HepG2 (cell line): ENCODE measurements around the gene IFT172. TPM values are rescaled to one million over a fixed set of nuclear protein-coding genes. Genes with fewer than 3 reads are reported as not detected.
A peak's percentile ranks its signal among the peaks of the same experiment; 100 is the strongest.

ENCODE experiments used
- ATAC-seq: fragments of 200-7000 bp; cut with Tn5 transposase; 3 replicates; pipeline ENCODE4 v1.9.1; 2020; ENCODE audit warnings: mild to moderate bottlenecking, moderate library complexity
- BruUV-seq: library from RNA; stranded (reverse); fragments of 400-500 nt; replicated peaks from 2 replicates; lab custom pipeline; 2021; lab: Mats Ljungman, UMichigan
- CTCF ChIA-PET: fragments of 300-600 bp; formaldehyde crosslinking; extraction: SDS; loops from one replicate; lab custom pipeline; 2021; ENCODE audit warnings: low total read pairs, inconsistent platforms, low intra/inter-chr PET ratio; lab: Yijun Ruan, JAX
- POLR2A ChIA-PET: fragments of 350-600 bp; sonication (Branson Sonifier 250); formaldehyde crosslinking; loops from one replicate; lab custom pipeline; 2020; ENCODE audit warnings: antibody characterized with exemption, inconsistent platforms; lab: Yijun Ruan, JAX
- DNase-seq: peaks from one replicate; pipeline ENCODE4 v3.0.0-alpha.2; 2015; ENCODE audit warnings: low spot score
- FAIRE-seq: peaks from 3 replicates; lab custom pipeline; 2011; peaks lifted over from hg19 to GRCh38; lab: Jason Lieb, UNC
- H2AFZ ChIP-seq: one replicate; pipeline ENCODE4 v1.6.1; 2011; ENCODE audit warnings: low read length, inconsistent platforms
- H3K27ac ChIP-seq: fragments of 300-600 bp; 3 replicates; pipeline ENCODE4 v1.8.0; 2011; ENCODE audit warnings: mixed run types, mild to moderate bottlenecking, mixed read lengths, low read length, inconsistent platforms; ENCODE audit not compliant: insufficient read depth; ENCODE audit errors: extremely low read length
- H3K27me3 ChIP-seq, 2 experiments: fragments of 200-600 bp in 1 of 2; 2 replicates in 1 of 2; 3 replicates in 1 of 2; pipeline versions ENCODE4 v1.6.0 to v1.8.0; 2011; ENCODE audit warnings: low read length in 2 of 2, mild to moderate bottlenecking in 2 of 2, moderate library complexity in 2 of 2, inconsistent platforms in 1 of 2; ENCODE audit not compliant: insufficient read depth in 2 of 2, control insufficient read depth in 1 of 2
- H3K36me3 ChIP-seq, 2 experiments: fragments of 200-600 bp in 1 of 2; replicated peaks in 1 of 2; 2 replicates in 1 of 2; 3 replicates in 1 of 2; pipeline versions ENCODE4 v1.5.1 to v1.8.0; 2011; ENCODE audit warnings: low read length in 2 of 2, inconsistent platforms in 1 of 2; ENCODE audit not compliant: insufficient read depth in 2 of 2, control insufficient read depth in 1 of 2
- H3K4me1 ChIP-seq: 2 replicates; pipeline ENCODE4 v1.5.1; 2012; ENCODE audit warnings: low read length, inconsistent platforms; ENCODE audit not compliant: insufficient read depth
- H3K4me2 ChIP-seq: 2 replicates; pipeline ENCODE4 v1.6.0; 2011; ENCODE audit warnings: low read depth, low read length, inconsistent platforms
- H3K4me3 ChIP-seq, 3 experiments: fragments of 200-600 bp in 1 of 3; sonication (generic), shearing (Covaris generic) in 1 of 3; replicated peaks in 1 of 3; 2 replicates each; pipeline ENCODE4 v1.5.1; 2011 to 2016; ENCODE audit warnings: low read length in 3 of 3, inconsistent platforms in 2 of 3, low read depth in 2 of 3, mild to moderate bottlenecking in 2 of 3, control low read depth in 1 of 3, mixed read lengths in 1 of 3; ENCODE audit not compliant: insufficient read depth in 1 of 3
- H3K79me2 ChIP-seq: one replicate; pipeline ENCODE4 v1.6.1; 2011; ENCODE audit warnings: low read length, inconsistent platforms; ENCODE audit not compliant: insufficient read depth
- H3K9ac ChIP-seq: 2 replicates; pipeline ENCODE4 v1.6.0; 2011; ENCODE audit warnings: mild to moderate bottlenecking, low read depth, low read length, inconsistent platforms; ENCODE audit not compliant: insufficient read depth
- H3K9me3 ChIP-seq: 2 replicates; pipeline ENCODE4 v1.5.1; 2012; ENCODE audit warnings: mild to moderate bottlenecking, low read length
- H4K20me1 ChIP-seq: 2 replicates; pipeline ENCODE4 v1.6.0; 2011; ENCODE audit warnings: inconsistent platforms, mild to moderate bottlenecking, low read length, moderate library complexity; ENCODE audit not compliant: insufficient read depth
- FOXP1 ChIP-seq, 2 experiments: fragments of 450-650 bp in 1 of 2; IDR thresholded peaks; 2 replicates each; pipeline ENCODE4 v1.6.1; 2017 to 2018; ENCODE audit warnings: antibody characterized with exemption in 1 of 2
- WGBS: methylation state at CpG from one replicate; pipeline ENCODE4 v1.1.6; 2017; ENCODE audit warnings: low lambda C conversion rate; 5-methylcytosine and 5-hydroxymethylcytosine counted together
- in situ Hi-C: cut with HindIII; loops from 2 replicates; pipeline ENCODE4 v1.10.0; 2017; ENCODE audit warnings: low pct_unique_long_range_greater_than_20kb; ENCODE audit not compliant: extremely low pct_ligation_motif_present
- intact Hi-C: fragments of 100-400 bp; cut with micrococcal nuclease; formaldehyde crosslinking; loops from one replicate; pipeline ENCODE4 v1.10.0; 2022; ENCODE audit not compliant: unreplicated experiment
- polyA plus RNA-seq, 8 experiments: library from polyadenylated mRNA; depleted of rRNA in 3 of 8; stranded (reverse) in 7 of 8; unstranded in 1 of 8; fragments of >200 nt; fragmentation: Illumina TruSeq in 4 of 8; extraction: Trizol in 4 of 8; gene quantifications; 2 replicates each; pipeline versions ENCODE4 v1.2.1 to v1.2.3, GENCODE V29; 2011 to 2016; ENCODE audit warnings: low read depth in 4 of 8, missing spikeins in 1 of 8, mixed read lengths in 1 of 8; ENCODE audit not compliant: insufficient read depth in 1 of 8
- small RNA-seq, 3 experiments: library from RNA; depleted of rRNA; stranded (forward); fragments of <200 nt; gene quantifications; one replicate each; pipeline ENCODE3, GENCODE V24; 2012; ENCODE audit warnings: low read depth in 2 of 3, low replicate concordance in 1 of 3; ENCODE audit not compliant: insufficient read length in 3 of 3, insufficient read depth in 2 of 3
- total RNA-seq, 5 experiments: library from RNA; depleted of rRNA; stranded (reverse); fragments of >200 nt; fragmentation: Illumina TruSeq; extraction: Trizol; gene quantifications; 2 replicates each; pipeline ENCODE4 v1.2.3, GENCODE V29; 2016; ENCODE audit warnings: low read depth in 1 of 5
- TF ChIP-seq, protein P1 (sequence below): sonication (generic); formaldehyde crosslinking; IDR thresholded peaks from 2 replicates; pipeline ENCODE4 v1.8.0; 2022; ENCODE audit warnings: missing genetic modification reagents, low read depth, mild to moderate bottlenecking, borderline replicate concordance

IFT172 gene
- total and polyA plus RNA-seq, 2 of the 13 experiments (the other 11 are each of a cell fraction or from before 2014, with no cell fraction given) = 21.6 to 35.7 TPM

DNA sequence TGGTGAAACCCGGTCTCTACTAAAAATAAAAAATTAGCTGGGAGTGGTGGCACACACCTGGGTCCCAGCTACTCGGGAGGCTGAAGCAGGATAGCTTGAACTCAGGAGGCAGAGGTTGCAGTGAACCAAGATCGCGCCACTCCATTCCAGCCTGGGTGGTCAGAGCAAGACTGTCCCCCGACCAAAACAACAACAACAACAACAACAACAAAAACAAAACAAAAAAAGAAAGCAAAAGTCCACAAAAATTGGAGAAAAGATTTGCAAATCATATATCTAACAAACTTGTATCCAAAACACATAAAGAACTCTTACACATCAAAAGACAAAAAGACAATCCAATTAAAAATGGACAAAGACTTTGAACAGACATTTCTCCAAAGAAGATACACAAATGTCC lies 90.6 kb downstream of the IFT172 start:
- H3K4me3 ChIP-seq = no peak overlapping the region
- POLR2A ChIA-PET = interaction anchor here (1.6 kb wide), 1 partner anchor 30 kb away, joined by 3 read pairs; the partner anchor contains the start of gene NRBP1

More for the DNA sequence above, 90.6 kb downstream of the IFT172 start:
- FAIRE-seq (no peak), ATAC-seq (no peak), DNase-seq (no peak)
- Histone ChIP-seq H3K27ac (no peak overlapping the region), H3K4me2 (no peak overlapping the region), H2AFZ (no peak overlapping the region), H3K79me2 (peaks cover 96% of the 10 kb centered on the region), H3K9me3 (no peaks in the 10 kb centered on the region), H3K9ac (no peak overlapping the region), H3K4me1 (peaks cover 25% of the 10 kb centered on the region; the same call in 1 of the 2 replicates)
- in situ Hi-C loops = no loop called here
- CTCF ChIA-PET = no interaction called here
- TF ChIP-seq, protein P1, sequence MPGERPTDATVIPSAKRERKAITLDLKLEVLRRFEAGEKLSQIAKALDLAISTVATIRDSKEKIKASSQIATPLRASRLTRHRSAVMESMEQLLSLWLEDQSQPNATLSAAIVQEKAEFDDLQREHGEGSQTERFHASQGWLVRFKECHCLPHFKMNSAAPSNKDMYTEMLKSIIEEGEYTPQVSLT (CRISPR knock-in tag) = no peak
- peak; percentile 93 for TF ChIP-seq FOXP1 (IDR thresholded peaks at IDR 0.05)
- TF ChIP-seq FOXP1 (CRISPR knock-in tag; IDR thresholded peaks at IDR 0.05) = no peak
- TF ChIP-seq, all 625 proteins: peak for 1
- H3K36me3 ChIP-seq = peaks cover 1 to 35% of the 10 kb centered on the region in 2 experiments; a peak in 3 of 5 replicates
- H4K20me1 ChIP-seq = 0 out of 2 replicates have a peak, but pooled peaks cover 3% of the 10 kb centered on the region
- intact Hi-C loops = no loop called here
- BruUV-seq = no TSS peak
- no peaks in the 10 kb centered on the region for H3K27me3 ChIP-seq
- 97% methylated on average over 5 of the region's 5 CpGs for WGBS

Small RNA genes within 50 kb of the gene (small RNA-seq; reads per million reads assigned to genes)
- 0 reads per million in 3 experiments for gene RNU6-986P

Other genes with a start within 250 kb of the IFT172 start
- gene SLC30A3, start 226.7 kb downstream of the IFT172 start, total RNA-seq (2016; rRNA removed; fragmentation: Illumina TruSeq; extraction: Trizol) = 0.38 TPM in 1 of 2 replicates, not detected in the other
- 0.79 and 1.0 TPM in 2 replicates for gene SLC30A3, start 226.7 kb downstream of the IFT172 start, polyA plus RNA-seq (2011; rRNA removed)
- not detected in 2 replicates for gene DNAJC5G, start 214.3 kb downstream of the IFT172 start, total RNA-seq (2016; rRNA removed; fragmentation: Illumina TruSeq; extraction: Trizol)
- gene DNAJC5G, start 214.3 kb downstream of the IFT172 start, polyA plus RNA-seq (2011; rRNA removed) = 0.05 and 0.07 TPM in 2 replicates
- 0.07 TPM in 1 of 2 replicates, not detected in the other for gene TRIM54, start 207.3 kb downstream of the IFT172 start, total RNA-seq (2016; rRNA removed; fragmentation: Illumina TruSeq; extraction: Trizol)
- gene TRIM54, start 207.3 kb downstream of the IFT172 start, polyA plus RNA-seq (2011; rRNA removed) = 0.13 and 0.14 TPM in 2 replicates
- gene UCN, start 181.3 kb downstream of the IFT172 start, total RNA-seq (2016; rRNA removed; fragmentation: Illumina TruSeq; extraction: Trizol) = 0.36 and 1.2 TPM in 2 replicates
- gene UCN, start 181.3 kb downstream of the IFT172 start, polyA plus RNA-seq (2011; rRNA removed) = 2.3 and 2.6 TPM in 2 replicates
- gene MPV17, start 166.6 kb downstream of the IFT172 start, total RNA-seq (2016; rRNA removed; fragmentation: Illumina TruSeq; extraction: Trizol) = 37.0 and 48.9 TPM in 2 replicates
- gene MPV17, start 166.6 kb downstream of the IFT172 start, polyA plus RNA-seq (2011; rRNA removed) = 119 and 129 TPM in 2 replicates
- 77.5 and 80.0 TPM in 2 replicates for gene GTF3C2, start 133.0 kb downstream of the IFT172 start, total RNA-seq (2016; rRNA removed; fragmentation: Illumina TruSeq; extraction: Trizol)
- 110 and 130 TPM in 2 replicates for gene GTF3C2, start 133.0 kb downstream of the IFT172 start, polyA plus RNA-seq (2011; rRNA removed)
- 91.5 and 105 TPM in 2 replicates for gene EIF2B4, start 119.4 kb downstream of the IFT172 start, total RNA-seq (2016; rRNA removed; fragmentation: Illumina TruSeq; extraction: Trizol)
- 96.4 and 99.2 TPM in 2 replicates for gene EIF2B4, start 119.4 kb downstream of the IFT172 start, polyA plus RNA-seq (2011; rRNA removed)
- gene SNX17, start 119.1 kb downstream of the IFT172 start, total RNA-seq (2016; rRNA removed; fragmentation: Illumina TruSeq; extraction: Trizol) = 94.9 and 109 TPM in 2 replicates
- gene SNX17, start 119.1 kb downstream of the IFT172 start, polyA plus RNA-seq (2011; rRNA removed) = 75.0 and 88.4 TPM in 2 replicates
- 2.4 and 4.9 TPM in 2 replicates for gene ZNF513, start 109.0 kb downstream of the IFT172 start, total RNA-seq (2016; rRNA removed; fragmentation: Illumina TruSeq; extraction: Trizol)
- gene ZNF513, start 109.0 kb downstream of the IFT172 start, polyA plus RNA-seq (2011; rRNA removed) = 6.3 and 10.9 TPM in 2 replicates
- 211 and 213 TPM in 2 replicates for gene PPM1G, start 80.2 kb downstream of the IFT172 start, total RNA-seq (2016; rRNA removed; fragmentation: Illumina TruSeq; extraction: Trizol)
- gene PPM1G, start 80.2 kb downstream of the IFT172 start, polyA plus RNA-seq (2011; rRNA removed) = 52.3 and 58.2 TPM in 2 replicates
- gene NRBP1, start 61.1 kb downstream of the IFT172 start, total RNA-seq (2016; rRNA removed; fragmentation: Illumina TruSeq; extraction: Trizol) = 165 and 222 TPM in 2 replicates
- gene NRBP1, start 61.1 kb downstream of the IFT172 start, polyA plus RNA-seq (2011; rRNA removed) = 227 and 240 TPM in 2 replicates
- gene KRTCAP3, start 47.4 kb downstream of the IFT172 start, total RNA-seq (2016; rRNA removed; fragmentation: Illumina TruSeq; extraction: Trizol) = 2.1 TPM in 1 of 2 replicates, not detected in the other
- 4.5 and 5.6 TPM in 2 replicates for gene KRTCAP3, start 47.4 kb downstream of the IFT172 start, polyA plus RNA-seq (2011; rRNA removed)
- 7.4 and 9.0 TPM in 2 replicates for gene FNDC4, start 5.5 kb upstream of the IFT172 start, total RNA-seq (2016; rRNA removed; fragmentation: Illumina TruSeq; extraction: Trizol)
- gene FNDC4, start 5.5 kb upstream of the IFT172 start, polyA plus RNA-seq (2011; rRNA removed) = 17.4 and 26.3 TPM in 2 replicates
- 6.9 and 15.2 TPM in 2 replicates for gene GCKR, start 7.1 kb upstream of the IFT172 start, total RNA-seq (2016; rRNA removed; fragmentation: Illumina TruSeq; extraction: Trizol)
- gene GCKR, start 7.1 kb upstream of the IFT172 start, polyA plus RNA-seq (2011; rRNA removed) = 48.3 and 74.5 TPM in 2 replicates
- gene ZNF512, start 93.3 kb upstream of the IFT172 start, total RNA-seq (2016; rRNA removed; fragmentation: Illumina TruSeq; extraction: Trizol) = 31.0 and 38.1 TPM in 2 replicates
- 27.9 and 29.8 TPM in 2 replicates for gene ZNF512, start 93.3 kb upstream of the IFT172 start, polyA plus RNA-seq (2011; rRNA removed)
- 3.0 and 3.8 TPM in 2 replicates for gene CCDC121, start 139.3 kb upstream of the IFT172 start, total RNA-seq (2016; rRNA removed; fragmentation: Illumina TruSeq; extraction: Trizol)
- 1.2 and 1.9 TPM in 2 replicates for gene CCDC121, start 139.3 kb upstream of the IFT172 start, polyA plus RNA-seq (2011; rRNA removed)
- 62.7 and 98.5 TPM in 2 replicates for gene GPN1, start 139.3 kb upstream of the IFT172 start, total RNA-seq (2016; rRNA removed; fragmentation: Illumina TruSeq; extraction: Trizol)
- 51.9 and 54.5 TPM in 2 replicates for gene GPN1, start 139.3 kb upstream of the IFT172 start, polyA plus RNA-seq (2011; rRNA removed)
- 28.7 and 32.9 TPM in 2 replicates for gene SUPT7L, start 173.9 kb upstream of the IFT172 start, total RNA-seq (2016; rRNA removed; fragmentation: Illumina TruSeq; extraction: Trizol)
- gene SUPT7L, start 173.9 kb upstream of the IFT172 start, polyA plus RNA-seq (2011; rRNA removed) = 77.5 and 78.0 TPM in 2 replicates
- 44.6 and 59.0 TPM in 2 replicates for gene SLC4A1AP, start 174.1 kb upstream of the IFT172 start, total RNA-seq (2016; rRNA removed; fragmentation: Illumina TruSeq; extraction: Trizol)
- 13.4 and 15.3 TPM in 2 replicates for gene SLC4A1AP, start 174.1 kb upstream of the IFT172 start, polyA plus RNA-seq (2011; rRNA removed)